ENCODE measurements around the gene TBC1D14.

Gene TBC1D14

DNA sequence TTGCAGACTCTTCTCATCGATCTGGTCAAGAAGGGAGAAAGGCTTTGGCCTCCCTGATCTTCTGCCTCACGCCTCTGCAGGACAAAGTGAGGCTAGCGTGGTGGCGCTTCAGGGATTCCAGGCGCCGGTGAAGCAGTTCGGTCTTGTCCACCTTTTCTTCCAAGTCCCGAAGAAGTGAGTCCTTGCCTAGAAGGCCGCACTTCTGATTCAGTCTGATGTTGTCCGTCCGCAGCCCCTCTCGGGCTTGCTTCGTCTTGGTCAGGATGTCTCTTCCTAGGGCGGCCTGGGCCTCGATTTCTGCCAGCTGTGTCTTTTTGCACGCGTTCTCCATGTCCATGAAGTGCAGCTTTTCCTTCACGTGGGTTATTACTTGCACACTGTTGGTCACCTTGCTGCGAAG lies 131.6 kb downstream of the TBC1D14 start:
- H3K9me3 ChIP-seq, result no peaks in the 10 kb centered on the region
- H3K4me3 ChIP-seq, result no peak overlapping the region
- H3K27me3 ChIP-seq (ENCODE audit: low read depth), result no peaks in the 10 kb centered on the region
- DNase-seq (ENCODE audit: low spot score in 2 of 2), result no peak
- H3K36me3 ChIP-seq (replicated peaks), result peaks cover 7% of the 10 kb centered on the region; the same call in 1 of the 2 replicates
- H3K4me1 ChIP-seq, result no peaks in the 10 kb centered on the region; the same call in none of the 2 replicates
- in situ Hi-C loops (cut with MboI; ENCODE audit: low sequenced_read_pairs), result no loop called here

DNA sequence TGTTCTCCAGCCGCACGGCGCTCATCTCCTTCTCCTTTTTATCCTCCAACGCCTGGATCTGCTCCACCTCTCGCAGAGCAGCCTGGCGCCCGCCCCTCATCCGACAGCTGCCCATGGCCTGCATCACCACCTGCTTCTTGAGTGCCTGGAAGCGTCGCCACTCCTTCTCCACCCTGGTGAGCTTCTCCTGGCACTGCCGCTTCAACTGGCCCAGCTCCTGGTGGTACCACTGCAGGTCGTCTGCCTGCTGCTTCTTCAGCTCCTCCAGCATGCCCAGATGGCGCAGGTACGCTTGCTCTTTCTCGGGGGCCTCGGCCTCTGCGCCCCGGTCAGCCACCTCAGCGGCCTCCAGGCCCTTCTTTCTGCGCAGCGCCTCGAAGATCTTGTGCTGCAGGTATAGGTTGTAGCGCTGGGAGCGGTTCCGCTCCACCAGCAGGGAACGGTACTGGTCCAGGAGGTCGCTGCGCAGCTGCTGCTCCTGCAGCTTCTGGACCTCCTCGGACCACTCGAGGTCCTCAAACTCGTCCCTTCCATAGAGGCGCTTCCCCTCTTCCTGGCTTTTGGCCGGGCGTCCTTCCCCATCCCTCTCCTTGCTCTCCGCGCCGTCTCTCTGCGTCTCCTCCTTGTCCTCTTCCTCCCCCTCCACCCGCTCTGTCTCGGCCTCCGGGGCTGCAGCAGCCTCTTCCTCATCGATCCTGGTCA lies 132.3 kb downstream of the TBC1D14 start:
- in situ Hi-C loops (cut with MboI; ENCODE audit: low sequenced_read_pairs), result no loop called here
- no peaks in the 10 kb centered on the region for H3K27me3 ChIP-seq (ENCODE audit: low read depth)
- no peaks in the 10 kb centered on the region; the same call in none of the 2 replicates for H3K4me1 ChIP-seq
- no peaks in the 10 kb centered on the region for H3K9me3 ChIP-seq
- H3K36me3 ChIP-seq (replicated peaks), result peaks cover 7% of the 10 kb centered on the region
- peak overlapping the region; percentile 67 for H3K4me3 ChIP-seq
- DNase-seq (ENCODE audit: low spot score in 2 of 2), result no peak

DNA sequence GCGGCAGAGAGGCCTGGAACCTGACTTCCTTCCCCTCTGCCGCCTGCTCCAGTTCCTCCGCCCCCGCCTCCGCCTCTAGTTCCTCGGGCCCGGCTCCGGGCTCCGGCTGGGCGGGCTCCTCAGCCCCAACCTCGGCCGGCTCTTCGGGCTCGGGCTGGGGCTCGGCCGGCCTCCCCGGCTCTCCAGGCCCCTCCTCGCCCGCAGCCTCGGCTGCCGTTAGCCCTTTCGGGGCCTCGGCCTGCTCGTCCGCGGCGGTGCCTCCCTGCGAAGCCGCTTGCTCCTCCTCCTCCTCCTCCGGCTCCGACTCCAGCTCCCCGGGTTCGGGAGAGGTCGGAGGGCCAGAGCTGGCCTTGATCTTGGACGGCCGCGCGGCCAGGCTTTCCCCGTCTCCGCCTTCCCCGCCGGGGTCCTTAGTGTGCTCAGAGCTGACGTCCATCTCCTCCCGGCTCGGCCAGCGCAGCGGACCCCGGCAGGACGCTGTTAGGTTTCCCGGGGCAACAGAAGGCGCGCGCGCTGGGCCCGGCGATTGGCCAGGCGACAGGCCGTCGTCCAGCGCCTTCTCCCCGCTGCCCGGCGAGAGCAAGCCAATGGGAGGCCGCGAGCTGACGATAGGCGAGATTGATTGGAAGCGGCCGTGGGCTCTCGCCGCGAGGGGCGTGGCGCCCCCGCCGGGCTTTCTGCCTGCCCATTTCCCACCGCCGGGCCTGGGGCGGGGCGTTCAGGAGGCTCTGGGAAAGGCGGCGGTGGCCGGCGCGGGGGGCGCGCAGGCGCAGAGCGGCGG lies 133.1 kb downstream of the TBC1D14 start:
- DNase-seq (ENCODE audit: low spot score in 2 of 2), result peak; percentile 97
- Histone ChIP-seq H3K27me3 (ENCODE audit: low read depth) (no peaks in the 10 kb centered on the region), H3K4me1 (no peaks in the 10 kb centered on the region; the same call in none of the 2 replicates), H3K4me3 (peak overlapping the region; percentile 67), H3K9me3 (no peaks in the 10 kb centered on the region), H3K36me3 (replicated peaks) (peaks cover 11% of the 10 kb centered on the region)
- in situ Hi-C loops (cut with MboI; ENCODE audit: low sequenced_read_pairs), result no loop called here

DNA sequence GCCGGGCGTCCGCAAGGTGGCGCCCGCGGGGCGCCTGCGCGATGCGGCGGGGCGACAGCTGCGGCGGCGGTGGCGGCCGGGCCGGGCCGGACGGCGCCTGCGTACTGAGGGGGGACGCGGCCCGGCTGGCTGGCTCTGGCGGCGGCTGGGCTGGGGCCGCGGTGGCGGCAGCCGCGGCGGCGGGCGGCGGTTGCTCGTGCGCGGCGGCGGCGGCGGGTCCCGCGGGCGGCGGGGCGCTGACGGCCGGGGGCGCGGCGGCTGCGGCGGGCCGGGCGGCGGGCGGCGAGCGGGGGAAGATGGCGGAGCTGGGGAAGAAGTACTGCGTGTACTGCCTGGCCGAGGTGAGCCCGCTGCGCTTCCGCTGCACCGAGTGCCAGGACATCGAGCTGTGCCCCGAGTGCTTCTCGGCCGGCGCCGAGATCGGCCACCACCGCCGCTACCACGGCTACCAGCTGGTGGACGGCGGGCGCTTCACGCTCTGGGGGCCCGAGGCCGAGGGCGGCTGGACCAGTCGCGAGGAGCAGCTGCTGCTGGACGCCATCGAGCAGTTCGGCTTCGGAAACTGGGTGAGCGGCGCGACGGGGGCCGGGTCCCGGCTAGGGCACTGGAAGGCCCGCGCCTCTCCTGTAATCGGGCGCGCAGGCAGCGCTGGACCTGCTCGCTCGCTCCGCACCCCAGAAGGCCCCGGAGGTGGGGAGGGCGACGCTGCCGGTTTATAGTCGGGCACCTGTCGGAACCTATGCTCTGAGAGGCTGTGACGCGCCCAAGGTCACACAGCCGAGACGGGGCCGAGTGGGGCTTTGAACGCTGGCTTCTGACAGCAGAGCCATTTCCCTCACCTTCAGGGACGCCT lies 133.9 kb downstream of the TBC1D14 start, which contains the start of gene TADA2B:
TSS of gene TADA2B (plus strand) at position 89 of the 853 bp plus-strand sequence. CDS start at position 297, 208 bp downstream.
- peak in 1 of 2 experiments; percentile 48 for DNase-seq (ENCODE audit: low spot score in 2 of 2)

DNA sequence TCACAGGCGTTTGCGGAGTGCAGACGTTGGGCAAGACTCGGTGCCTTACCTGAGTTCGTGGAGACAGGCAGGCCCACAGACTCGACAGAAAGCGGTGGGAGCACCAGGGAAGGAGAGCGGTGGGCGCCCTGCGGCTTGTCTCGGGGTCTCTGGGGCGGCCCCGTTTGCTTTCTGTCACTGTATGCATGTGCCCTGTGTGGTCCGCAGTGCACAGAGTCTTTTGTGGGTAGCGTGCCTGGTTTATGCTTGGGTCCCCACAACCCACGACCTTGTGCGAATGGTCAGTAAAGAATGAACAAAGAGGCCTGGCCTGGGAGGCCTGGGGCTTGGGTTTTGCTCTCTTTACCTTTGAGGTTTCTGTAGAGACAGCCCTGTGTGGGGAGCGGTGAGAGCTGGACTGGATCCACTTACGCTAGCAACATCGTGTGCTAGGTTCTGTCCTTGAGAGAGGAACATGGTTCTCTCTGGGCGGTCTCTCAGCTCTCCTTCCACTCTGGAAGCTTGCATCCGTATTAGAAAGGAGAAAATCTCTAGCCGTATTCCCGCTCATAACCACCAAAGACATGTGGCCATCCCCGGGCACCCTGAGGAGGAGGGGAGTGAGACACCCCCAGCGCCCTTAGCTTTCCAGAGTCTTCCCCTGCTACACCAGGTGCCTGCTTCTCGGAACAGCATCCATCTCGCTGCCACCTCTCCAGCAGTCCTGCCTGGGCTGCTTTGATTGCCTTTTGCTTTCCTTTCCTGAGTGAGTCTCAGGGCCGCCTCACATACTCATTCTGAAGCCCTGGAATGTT lies 134.7 kb downstream of the TBC1D14 start:
- Histone ChIP-seq H3K36me3 (replicated peaks) (peaks cover 11% of the 10 kb centered on the region), H3K4me3 (peak overlapping the region; percentile 96), H3K9me3 (no peaks in the 10 kb centered on the region), H3K4me1 (no peaks in the 10 kb centered on the region; the same call in none of the 2 replicates), H3K27me3 (ENCODE audit: low read depth) (no peaks in the 10 kb centered on the region)
- in situ Hi-C loops (cut with MboI; ENCODE audit: low sequenced_read_pairs), result no loop called here
- DNase-seq (ENCODE audit: low spot score in 2 of 2), result no peak

More for the DNA sequence above, 133.9 kb downstream of the TBC1D14 start, which contains the start of gene TADA2B:
- Histone ChIP-seq H3K36me3 (replicated peaks) (peaks cover 11% of the 10 kb centered on the region), H3K27me3 (ENCODE audit: low read depth) (no peaks in the 10 kb centered on the region), H3K9me3 (no peaks in the 10 kb centered on the region), H3K4me1 (no peaks in the 10 kb centered on the region; the same call in none of the 2 replicates), H3K4me3 (peak within 1 kb of the TSS; percentile 96)
- in situ Hi-C loops (cut with MboI; ENCODE audit: low sequenced_read_pairs), result no loop called here

DNA sequence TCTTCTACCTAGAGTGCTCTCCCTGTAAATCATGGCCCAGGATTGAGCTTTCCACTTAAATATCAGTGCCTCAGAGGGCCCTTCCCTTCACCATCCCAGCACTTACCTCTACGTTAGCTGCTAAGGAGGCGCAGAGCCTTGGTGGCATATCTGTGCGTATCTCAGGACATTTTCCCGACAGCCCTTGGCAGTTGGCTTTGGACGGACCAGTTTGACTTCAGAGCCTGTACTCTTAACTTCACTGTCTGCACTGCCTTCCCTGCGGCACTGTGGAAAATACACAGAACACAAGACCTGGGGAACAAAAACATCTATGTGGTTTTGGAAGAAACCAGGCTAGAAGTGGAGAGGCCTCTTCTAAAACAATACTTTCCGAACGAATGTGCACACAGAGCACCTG lies 135.9 kb downstream of the TBC1D14 start:
- no peak for DNase-seq (ENCODE audit: low spot score in 2 of 2)
- peaks cover 11% of the 10 kb centered on the region for H3K36me3 ChIP-seq (replicated peaks)
- in situ Hi-C loops (cut with MboI; ENCODE audit: low sequenced_read_pairs), result no loop called here
- H3K9me3 ChIP-seq, result no peaks in the 10 kb centered on the region
- no peak overlapping the region; the same call in 1 of the 2 replicates for H3K4me3 ChIP-seq
- no peaks in the 10 kb centered on the region for H3K27me3 ChIP-seq (ENCODE audit: low read depth)
- no peaks in the 10 kb centered on the region; the same call in none of the 2 replicates for H3K4me1 ChIP-seq

DNA sequence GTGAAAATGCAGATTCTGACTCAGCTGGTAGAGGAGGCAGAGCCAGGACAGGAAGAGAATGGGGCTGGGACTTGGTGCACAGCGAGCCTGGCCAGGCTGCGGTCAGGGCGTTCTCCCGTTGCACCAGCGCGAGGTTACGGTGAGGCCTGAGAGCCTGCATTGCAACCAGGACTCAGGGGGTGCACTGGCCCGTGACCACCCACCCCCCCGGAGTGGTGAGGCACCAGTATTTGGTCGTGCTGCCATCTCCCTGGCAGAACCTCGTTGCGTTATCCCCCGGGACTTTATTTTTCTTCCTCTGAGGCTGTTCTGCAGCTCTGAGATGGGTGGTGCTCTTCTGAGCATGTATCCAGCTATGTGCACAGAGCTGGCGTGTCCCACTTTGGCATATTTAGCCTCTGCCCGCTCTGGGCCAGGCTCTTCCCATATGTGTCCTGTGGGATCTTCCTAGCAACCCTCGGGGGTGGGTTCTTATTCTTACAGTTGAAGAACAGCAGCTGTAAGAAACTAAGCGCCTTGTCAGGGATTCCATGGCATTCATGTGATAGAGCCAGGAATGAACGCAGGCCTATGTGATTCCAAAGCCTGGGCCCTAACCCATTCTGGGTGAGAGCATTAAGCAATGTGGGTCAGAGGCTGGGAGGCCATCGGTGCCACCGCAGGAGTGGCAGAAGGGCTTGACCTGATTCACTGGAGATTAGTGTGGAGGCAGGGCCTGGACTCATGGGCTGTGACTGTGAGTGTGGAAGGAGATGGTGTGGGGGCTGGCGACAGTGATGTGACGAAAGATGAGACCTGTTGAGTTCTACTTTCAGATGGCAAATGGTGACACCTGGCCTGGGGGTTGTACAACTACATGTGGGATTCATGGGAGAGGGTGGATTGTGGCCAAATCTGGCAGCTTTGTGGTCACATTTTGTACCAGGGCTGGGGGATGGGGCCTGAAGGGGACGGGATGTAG lies 136.6 kb downstream of the TBC1D14 start:
- Histone ChIP-seq H3K36me3 (replicated peaks) (peaks cover 11% of the 10 kb centered on the region), H3K27me3 (ENCODE audit: low read depth) (no peaks in the 10 kb centered on the region), H3K4me3 (no peak overlapping the region), H3K9me3 (no peaks in the 10 kb centered on the region), H3K4me1 (no peaks in the 10 kb centered on the region; the same call in none of the 2 replicates)
- DNase-seq (ENCODE audit: low spot score in 2 of 2), result no peak
- in situ Hi-C loops (cut with MboI; ENCODE audit: low sequenced_read_pairs), result no loop called here

DNA sequence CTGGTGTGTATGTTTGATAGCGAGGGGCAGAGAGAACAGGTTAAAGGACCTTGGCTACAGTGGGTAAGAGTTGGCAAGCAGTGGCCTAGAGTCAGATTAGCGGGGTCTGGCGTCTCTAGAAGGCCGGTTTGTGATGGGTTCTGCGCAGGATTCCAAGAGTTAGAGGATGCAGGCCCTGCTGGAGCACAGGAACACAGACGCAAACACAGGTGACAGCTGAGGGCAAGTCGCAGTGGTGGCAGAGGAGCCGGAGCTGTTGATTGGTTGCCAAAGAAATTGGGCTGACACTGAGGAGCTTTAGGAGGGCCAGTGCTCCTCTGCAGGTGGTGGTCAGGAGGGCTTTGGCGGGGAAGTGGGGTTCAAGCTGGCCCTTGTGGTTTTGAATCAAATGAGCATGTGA lies 137.3 kb downstream of the TBC1D14 start:
- H3K27me3 ChIP-seq (ENCODE audit: low read depth), result no peaks in the 10 kb centered on the region
- H3K36me3 ChIP-seq (replicated peaks), result peaks cover 15% of the 10 kb centered on the region
- in situ Hi-C loops (cut with MboI; ENCODE audit: low sequenced_read_pairs), result no loop called here
- H3K4me3 ChIP-seq, result no peak overlapping the region
- no peaks in the 10 kb centered on the region for H3K9me3 ChIP-seq
- no peaks in the 10 kb centered on the region; the same call in none of the 2 replicates for H3K4me1 ChIP-seq
- no peak for DNase-seq (ENCODE audit: low spot score in 2 of 2)

DNA sequence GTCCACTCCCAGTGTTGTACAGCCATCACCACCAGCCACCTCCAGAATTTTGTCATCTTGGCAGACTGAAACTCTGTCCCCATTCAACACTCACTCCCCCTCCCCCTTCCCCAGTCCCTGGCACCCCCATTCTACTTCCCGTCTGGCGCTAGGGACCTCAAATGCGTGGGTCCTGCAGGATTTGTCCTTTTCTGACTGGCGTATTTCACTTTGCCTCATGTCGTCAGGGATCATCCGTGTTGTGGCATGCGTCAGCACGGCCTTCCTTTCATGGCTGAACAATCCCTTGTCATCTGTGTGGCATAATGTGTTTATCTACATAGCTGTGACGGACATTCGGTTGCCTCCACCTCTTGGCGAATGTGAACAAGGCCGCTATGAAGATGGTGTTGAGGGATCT lies 139.0 kb downstream of the TBC1D14 start:
- no peak for DNase-seq (ENCODE audit: low spot score in 2 of 2)
- Histone ChIP-seq H3K4me3 (no peak overlapping the region), H3K27me3 (ENCODE audit: low read depth) (no peaks in the 10 kb centered on the region), H3K4me1 (no peaks in the 10 kb centered on the region; the same call in 1 of the 2 replicates), H3K36me3 (replicated peaks) (peaks cover 16% of the 10 kb centered on the region), H3K9me3 (no peaks in the 10 kb centered on the region)
- in situ Hi-C loops (cut with MboI; ENCODE audit: low sequenced_read_pairs), result no loop called here

DNA sequence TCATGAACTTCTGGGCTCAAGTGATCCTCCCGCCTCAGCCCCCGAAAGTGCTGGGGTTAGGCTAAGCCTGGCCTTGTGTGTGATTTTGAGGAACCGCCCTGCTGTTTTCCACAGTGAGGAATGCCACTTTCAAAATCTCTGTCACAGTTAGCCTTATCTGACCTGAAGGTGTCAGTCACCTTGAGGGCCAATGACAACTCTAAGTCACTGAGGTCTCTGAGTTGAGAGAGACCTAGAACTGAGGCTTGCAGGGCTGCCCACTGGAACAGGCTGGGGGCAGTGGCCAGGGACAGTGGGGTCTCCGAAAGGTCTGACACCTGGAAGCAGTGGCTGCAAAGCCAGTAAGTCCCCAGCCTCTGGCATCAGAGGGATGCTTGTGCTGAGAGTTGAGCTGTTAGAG lies 139.7 kb downstream of the TBC1D14 start:
- H3K36me3 ChIP-seq (replicated peaks), result peaks cover 21% of the 10 kb centered on the region
- H3K4me1 ChIP-seq, result no peaks in the 10 kb centered on the region; the same call in 1 of the 2 replicates
- no peaks in the 10 kb centered on the region for H3K9me3 ChIP-seq
- no peak for DNase-seq (ENCODE audit: low spot score in 2 of 2)
- in situ Hi-C loops (cut with MboI; ENCODE audit: low sequenced_read_pairs), result no loop called here
- no peaks in the 10 kb centered on the region for H3K27me3 ChIP-seq (ENCODE audit: low read depth)
- no peak overlapping the region for H3K4me3 ChIP-seq

DNA sequence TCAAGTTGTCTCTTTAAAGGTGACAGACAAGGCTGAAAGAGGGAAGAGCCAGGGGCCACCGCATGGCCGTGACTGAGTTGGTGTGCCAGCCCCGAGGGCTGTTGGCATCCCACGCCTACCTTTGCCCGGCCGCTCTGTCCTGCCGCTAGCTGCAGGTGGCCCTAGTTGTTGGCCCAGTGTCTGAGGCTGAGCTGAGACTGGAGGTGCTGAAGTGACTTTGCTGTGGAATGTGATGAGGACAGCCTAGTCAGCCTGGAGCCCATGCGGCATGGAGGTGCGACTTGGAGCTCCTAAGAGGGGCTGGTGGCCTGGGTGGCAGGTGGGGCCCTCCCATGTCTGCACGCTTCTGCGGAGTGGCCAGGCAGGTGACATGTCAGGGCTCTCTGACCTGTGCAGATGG lies 140.1 kb downstream of the TBC1D14 start:
- H3K4me3 ChIP-seq, result no peak overlapping the region
- H3K4me1 ChIP-seq, result no peaks in the 10 kb centered on the region; the same call in 1 of the 2 replicates
- no peaks in the 10 kb centered on the region for H3K9me3 ChIP-seq
- DNase-seq (ENCODE audit: low spot score in 2 of 2), result no peak
- in situ Hi-C loops (cut with MboI; ENCODE audit: low sequenced_read_pairs), result no loop called here
- no peaks in the 10 kb centered on the region for H3K27me3 ChIP-seq (ENCODE audit: low read depth)
- peaks cover 25% of the 10 kb centered on the region for H3K36me3 ChIP-seq (replicated peaks)

Data from HAP-1 (cell line).